ENCODE data around the gene BBS10. TPM values are rescaled to one million over a fixed set of nuclear protein-coding genes. Genes with fewer than 3 reads are reported as not detected.
A peak's percentile ranks its signal among the peaks of the same experiment; 100 is the strongest.

BBS10 gene
- total RNA-seq, 2 donors from 2014 or later = 3.0 to 3.1 TPM

GRCh38 chr12:76303989-76304460 is 44.2 kb downstream of the BBS10 start:
- Mint-ChIP-seq H3K9me3 (no peaks in the 10 kb centered on the region), H3K27ac (no peak overlapping the region), H3K36me3 (no peaks in the 10 kb centered on the region)
- no peak for DNase-seq (ENCODE audit: low spot score in 2 of 2)
- ATAC-seq = peak in 1 of 2 donors; percentile 34

GRCh38 chr12:76303365-76303764 is 44.9 kb downstream of the BBS10 start:
- Mint-ChIP-seq H3K27ac (no peak overlapping the region), H3K9me3 (no peaks in the 10 kb centered on the region), H3K36me3 (no peaks in the 10 kb centered on the region)
- ATAC-seq = no peak
- DNase-seq (ENCODE audit: low spot score in 2 of 2) = no peak

- ATAC-seq = no peak
- no peak for DNase-seq (ENCODE audit: low spot score in 2 of 2)
- Mint-ChIP-seq H3K9me3 (no peaks in the 10 kb centered on the region), H3K27ac (no peak overlapping the region), H3K36me3 (no peaks in the 10 kb centered on the region)
Measured at GRCh38 chr12:76300297-76300665, 47.9 kb downstream of the BBS10 start.

GRCh38 chr12:76299536-76300296 is 48.5 kb downstream of the BBS10 start:
- no peak for DNase-seq (ENCODE audit: low spot score in 2 of 2)
- H3K36me3 Mint-ChIP-seq = no peaks in the 10 kb centered on the region
- ATAC-seq = no peak
- H3K27ac Mint-ChIP-seq = no peak overlapping the region
- no peaks in the 10 kb centered on the region for H3K9me3 Mint-ChIP-seq

Other genes with a start within 250 kb of the BBS10 start
- 10 to 100 TPM; 69.7 to 74.0 TPM for gene OSBPL8, start 211.4 kb upstream of the BBS10 start, total RNA-seq

Measured in activated naive CD4-positive, alpha-beta T cell treated with anti-CD3 and anti-CD28 coated beads, Interleukin-2, amount 50 U/mL, for 72 hours (primary cell).